Left ventricle myocardium inferior (tissue), 1 donor: ENCODE data around the gene SCT. TPM values are rescaled to one million over a fixed set of nuclear protein-coding genes. Genes with fewer than 3 reads are reported as not detected.

Experiments
- DNase-seq: peaks from one replicate; pipeline ENCODE4 v3.0.0-alpha.2; 2020
- H3K27ac ChIP-seq: fragments of 200-600 bp; replicated peaks from 2 replicates; pipeline ENCODE4 v1.8.0; 2021
- H3K27me3 ChIP-seq: fragments of 200-600 bp; 2 replicates; pipeline ENCODE4 v1.8.0; 2021; ENCODE audit warnings: low read depth
- H3K36me3 ChIP-seq: fragments of 200-600 bp; 2 replicates; pipeline ENCODE4 v1.8.0; 2021
- H3K4me1 ChIP-seq: fragments of 200-600 bp; 2 replicates; pipeline ENCODE4 v1.8.0; 2021
- H3K4me3 ChIP-seq: fragments of 200-600 bp; 2 replicates; pipeline ENCODE4 v1.8.0; 2021; ENCODE audit warnings: mild to moderate bottlenecking, moderate library complexity
- H3K9me3 ChIP-seq: fragments of 200-600 bp; replicated peaks from 2 replicates; pipeline ENCODE4 v1.8.0; 2021
- intact Hi-C: fragments of 100-400 bp; cut with micrococcal nuclease; formaldehyde crosslinking; loops from one replicate; pipeline ENCODE4 v1.11.0; 2022
- total RNA-seq: library from RNA; stranded (reverse); fragmentation: NEBNext Ultra II Directional; extraction: Animal tissue kit (Norgen Biotek cat#: 25700); gene quantifications from one replicate; pipeline ENCODE4 v1.2.1, GENCODE V29; 2021
- TF ChIP-seq, protein P1 (sequence below): fragments of 200-600 bp; IDR thresholded peaks from 2 replicates; pipeline ENCODE4 v1.8.0; 2021; ENCODE audit warnings: antibody characterized with exemption, mild to moderate bottlenecking, borderline replicate concordance
- donor health status: DM: no; HTN: yes; CAD: no; lungs with severe emphysema.

The SCT gene
- total RNA-seq, 1 donor from 2014 or later, result not detected

DNA sequence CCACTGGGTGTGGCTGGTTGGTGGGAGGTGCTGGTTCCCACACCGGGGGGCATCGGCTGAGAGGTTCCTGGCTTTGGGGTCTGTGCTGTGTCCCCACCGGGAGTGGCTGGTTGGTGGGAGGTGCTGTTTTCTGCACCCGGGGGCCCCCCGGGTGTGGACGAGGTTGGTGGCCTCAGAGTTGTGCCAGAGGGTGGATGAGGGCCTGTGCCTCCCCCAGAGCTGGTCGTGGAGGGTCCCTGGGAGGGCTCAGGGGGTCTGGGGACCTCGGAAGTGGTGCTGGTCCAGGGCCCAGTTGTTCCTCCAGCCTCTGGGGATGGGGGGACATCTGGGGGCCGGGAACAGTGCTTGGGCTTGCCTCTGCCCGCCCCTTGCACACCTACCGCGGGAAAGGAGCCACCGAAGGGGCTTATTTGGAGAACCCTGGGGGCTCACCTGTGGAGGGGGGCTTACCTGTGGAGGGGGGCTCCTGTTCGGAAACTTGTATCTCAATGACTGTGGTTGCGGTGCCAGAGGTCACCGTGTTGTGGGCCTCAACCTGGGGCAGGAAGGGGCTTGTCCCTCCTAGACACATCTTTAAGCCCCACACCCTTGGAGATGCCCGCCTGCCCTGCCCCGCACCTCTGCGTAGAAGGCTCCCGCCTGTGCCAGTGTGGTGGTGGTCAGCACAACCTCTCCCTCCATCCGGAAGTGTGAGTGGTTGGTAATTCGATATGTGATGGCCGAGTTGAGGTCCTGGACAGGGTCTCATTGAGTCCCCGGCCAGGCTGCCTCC, 7.9 kb downstream of the SCT start:
- TF ChIP-seq, protein P1, sequence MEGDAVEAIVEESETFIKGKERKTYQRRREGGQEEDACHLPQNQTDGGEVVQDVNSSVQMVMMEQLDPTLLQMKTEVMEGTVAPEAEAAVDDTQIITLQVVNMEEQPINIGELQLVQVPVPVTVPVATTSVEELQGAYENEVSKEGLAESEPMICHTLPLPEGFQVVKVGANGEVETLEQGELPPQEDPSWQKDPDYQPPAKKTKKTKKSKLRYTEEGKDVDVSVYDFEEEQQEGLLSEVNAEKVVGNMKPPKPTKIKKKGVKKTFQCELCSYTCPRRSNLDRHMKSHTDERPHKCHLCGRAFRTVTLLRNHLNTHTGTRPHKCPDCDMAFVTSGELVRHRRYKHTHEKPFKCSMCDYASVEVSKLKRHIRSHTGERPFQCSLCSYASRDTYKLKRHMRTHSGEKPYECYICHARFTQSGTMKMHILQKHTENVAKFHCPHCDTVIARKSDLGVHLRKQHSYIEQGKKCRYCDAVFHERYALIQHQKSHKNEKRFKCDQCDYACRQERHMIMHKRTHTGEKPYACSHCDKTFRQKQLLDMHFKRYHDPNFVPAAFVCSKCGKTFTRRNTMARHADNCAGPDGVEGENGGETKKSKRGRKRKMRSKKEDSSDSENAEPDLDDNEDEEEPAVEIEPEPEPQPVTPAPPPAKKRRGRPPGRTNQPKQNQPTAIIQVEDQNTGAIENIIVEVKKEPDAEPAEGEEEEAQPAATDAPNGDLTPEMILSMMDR, result no peak
- DNase-seq, result no peak
- intact Hi-C loops, result no loop called here
- Histone ChIP-seq H3K4me1 (peaks cover 31% of the 10 kb centered on the region), H3K27me3 (no peaks in the 10 kb centered on the region), H3K36me3 (peaks cover 6% of the 10 kb centered on the region), H3K4me3 (no peak overlapping the region), H3K9me3 (no peaks in the 10 kb centered on the region), H3K27ac (no peak overlapping the region)

GRCh38 chr11:617912-618682, 8.9 kb downstream of the SCT start:
- H3K9me3 ChIP-seq, result no peaks in the 10 kb centered on the region
- H3K36me3 ChIP-seq, result peaks cover 8% of the 10 kb centered on the region
- H3K27me3 ChIP-seq, result no peaks in the 10 kb centered on the region
- intact Hi-C loops, result no loop called here
- no peak overlapping the region for H3K4me3 ChIP-seq
- no peak for DNase-seq
- H3K27ac ChIP-seq, result no peak overlapping the region
- peaks cover 40% of the 10 kb centered on the region for H3K4me1 ChIP-seq
- TF ChIP-seq, protein P1, result no peak

- DNase-seq, result no peak
- H3K4me1 ChIP-seq, result peaks cover 46% of the 10 kb centered on the region
- no peak overlapping the region for H3K27ac ChIP-seq
- TF ChIP-seq, protein P1, result no peak
- intact Hi-C loops, result no loop called here
- H3K4me3 ChIP-seq, result no peak overlapping the region
- H3K9me3 ChIP-seq, result no peaks in the 10 kb centered on the region
- peaks cover 16% of the 10 kb centered on the region for H3K36me3 ChIP-seq
- no peaks in the 10 kb centered on the region for H3K27me3 ChIP-seq
Measured at GRCh38 chr11:617199-617911, 9.6 kb downstream of the SCT start.

DNA sequence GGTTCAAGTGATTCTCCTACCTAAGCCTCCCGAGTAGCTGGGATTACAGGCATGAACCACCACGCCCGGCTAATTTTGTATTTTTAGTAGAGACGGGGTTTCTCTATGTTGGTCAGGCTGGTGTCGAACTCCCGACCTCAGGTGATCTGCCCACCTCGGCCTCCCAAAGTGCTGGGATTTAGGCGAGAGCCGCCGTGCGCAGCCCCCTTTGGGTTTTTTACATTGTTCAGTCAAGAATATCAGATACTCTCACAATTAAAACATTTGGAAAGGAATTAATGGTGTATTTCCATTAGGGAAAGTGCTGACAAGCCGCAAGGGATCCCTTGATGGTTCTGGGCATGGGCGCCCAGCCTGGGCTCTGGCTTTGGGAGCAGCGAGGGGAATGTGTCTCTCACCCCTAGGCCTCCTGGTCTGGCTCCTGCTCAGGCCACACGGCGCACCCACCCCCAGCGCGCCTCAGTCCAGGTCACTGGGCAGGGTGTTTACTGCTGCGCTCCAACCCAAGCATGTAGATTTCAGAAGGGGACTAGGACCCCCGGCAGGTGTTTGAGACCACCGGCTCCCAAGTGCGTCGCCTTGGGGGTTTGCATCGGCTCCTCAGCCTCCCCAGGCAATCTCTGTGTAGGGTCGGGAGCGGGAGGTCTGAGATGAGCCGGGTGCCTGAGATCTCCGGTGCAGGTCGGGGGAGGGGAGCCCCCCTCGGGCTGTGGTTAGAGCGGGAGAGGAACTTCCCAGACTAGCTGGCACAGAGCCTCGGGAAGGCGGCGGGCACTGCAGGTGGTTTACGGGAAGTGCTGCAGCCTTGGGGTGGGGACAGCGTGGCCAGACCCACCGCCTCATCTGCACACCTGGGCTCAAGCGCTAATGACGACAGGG, 10.4 kb downstream of the SCT start:
- intact Hi-C loops, result no loop called here
- H3K36me3 ChIP-seq, result peaks cover 24% of the 10 kb centered on the region
- H3K27me3 ChIP-seq, result no peaks in the 10 kb centered on the region
- no peaks in the 10 kb centered on the region for H3K9me3 ChIP-seq
- H3K4me3 ChIP-seq, result peak overlapping the region; percentile 87
- DNase-seq, result no peak
- peaks cover 51% of the 10 kb centered on the region for H3K4me1 ChIP-seq
- peak overlapping the region; percentile 98 for H3K27ac ChIP-seq
- TF ChIP-seq, protein P1, result no peak
